Measurements from ENCODE around the gene PDXK.

The PDXK gene

DNA sequence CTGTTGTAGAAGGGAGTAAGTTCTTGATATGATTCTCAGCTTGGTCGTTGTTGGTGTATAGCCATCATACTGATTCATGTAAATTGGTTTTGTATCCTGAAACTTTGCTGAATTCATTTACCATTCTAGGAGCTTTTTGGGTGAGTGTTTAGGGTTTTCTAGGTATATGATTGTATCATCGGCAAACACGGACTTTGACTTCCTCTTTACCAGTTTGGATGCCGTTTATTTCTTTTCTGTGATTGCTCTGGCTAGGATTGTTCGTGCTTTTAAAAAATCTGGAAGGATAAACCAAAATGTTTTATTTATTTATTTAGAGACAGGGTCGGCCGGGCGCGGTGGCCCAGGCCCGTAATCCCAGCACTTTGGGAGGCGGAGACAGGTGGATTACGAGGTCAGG is 39.0 kb upstream of the PDXK start:
- TF ChIP-seq YY1 (IDR thresholded peaks at IDR 0.05; ENCODE audit: low read depth) (no peak), EP300 (IDR thresholded peaks at IDR 0.05; ENCODE audit: borderline replicate concordance) (no peak), TAF1 (IDR thresholded peaks at IDR 0.05; ENCODE audit: low read depth) (no peak), RAD21 (IDR thresholded peaks at IDR 0.05; ENCODE audit: low read depth) (no peak), NFIC (IDR thresholded peaks at IDR 0.05) (no peak), EGR1 (IDR thresholded peaks at IDR 0.05) (no peak), FOXM1 (IDR thresholded peaks at IDR 0.05; ENCODE audit: borderline replicate concordance, low read depth) (no peak), CREB1 (IDR thresholded peaks at IDR 0.05; ENCODE audit: low read depth) (no peak), TEAD4 (IDR thresholded peaks at IDR 0.05) (no peak), TCF12 (IDR thresholded peaks at IDR 0.05; ENCODE audit: low read depth) (no peak)
- TF ChIP-seq, protein P1, sequence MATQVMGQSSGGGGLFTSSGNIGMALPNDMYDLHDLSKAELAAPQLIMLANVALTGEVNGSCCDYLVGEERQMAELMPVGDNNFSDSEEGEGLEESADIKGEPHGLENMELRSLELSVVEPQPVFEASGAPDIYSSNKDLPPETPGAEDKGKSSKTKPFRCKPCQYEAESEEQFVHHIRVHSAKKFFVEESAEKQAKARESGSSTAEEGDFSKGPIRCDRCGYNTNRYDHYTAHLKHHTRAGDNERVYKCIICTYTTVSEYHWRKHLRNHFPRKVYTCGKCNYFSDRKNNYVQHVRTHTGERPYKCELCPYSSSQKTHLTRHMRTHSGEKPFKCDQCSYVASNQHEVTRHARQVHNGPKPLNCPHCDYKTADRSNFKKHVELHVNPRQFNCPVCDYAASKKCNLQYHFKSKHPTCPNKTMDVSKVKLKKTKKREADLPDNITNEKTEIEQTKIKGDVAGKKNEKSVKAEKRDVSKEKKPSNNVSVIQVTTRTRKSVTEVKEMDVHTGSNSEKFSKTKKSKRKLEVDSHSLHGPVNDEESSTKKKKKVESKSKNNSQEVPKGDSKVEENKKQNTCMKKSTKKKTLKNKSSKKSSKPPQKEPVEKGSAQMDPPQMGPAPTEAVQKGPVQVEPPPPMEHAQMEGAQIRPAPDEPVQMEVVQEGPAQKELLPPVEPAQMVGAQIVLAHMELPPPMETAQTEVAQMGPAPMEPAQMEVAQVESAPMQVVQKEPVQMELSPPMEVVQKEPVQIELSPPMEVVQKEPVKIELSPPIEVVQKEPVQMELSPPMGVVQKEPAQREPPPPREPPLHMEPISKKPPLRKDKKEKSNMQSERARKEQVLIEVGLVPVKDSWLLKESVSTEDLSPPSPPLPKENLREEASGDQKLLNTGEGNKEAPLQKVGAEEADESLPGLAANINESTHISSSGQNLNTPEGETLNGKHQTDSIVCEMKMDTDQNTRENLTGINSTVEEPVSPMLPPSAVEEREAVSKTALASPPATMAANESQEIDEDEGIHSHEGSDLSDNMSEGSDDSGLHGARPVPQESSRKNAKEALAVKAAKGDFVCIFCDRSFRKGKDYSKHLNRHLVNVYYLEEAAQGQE (IDR thresholded peaks at IDR 0.05; ENCODE audit: low read depth), result no peak
- TF ChIP-seq, protein P2, sequence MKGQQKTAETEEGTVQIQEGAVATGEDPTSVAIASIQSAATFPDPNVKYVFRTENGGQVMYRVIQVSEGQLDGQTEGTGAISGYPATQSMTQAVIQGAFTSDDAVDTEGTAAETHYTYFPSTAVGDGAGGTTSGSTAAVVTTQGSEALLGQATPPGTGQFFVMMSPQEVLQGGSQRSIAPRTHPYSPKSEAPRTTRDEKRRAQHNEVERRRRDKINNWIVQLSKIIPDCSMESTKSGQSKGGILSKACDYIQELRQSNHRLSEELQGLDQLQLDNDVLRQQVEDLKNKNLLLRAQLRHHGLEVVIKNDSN (IDR thresholded peaks at IDR 0.05), result no peak

DNA sequence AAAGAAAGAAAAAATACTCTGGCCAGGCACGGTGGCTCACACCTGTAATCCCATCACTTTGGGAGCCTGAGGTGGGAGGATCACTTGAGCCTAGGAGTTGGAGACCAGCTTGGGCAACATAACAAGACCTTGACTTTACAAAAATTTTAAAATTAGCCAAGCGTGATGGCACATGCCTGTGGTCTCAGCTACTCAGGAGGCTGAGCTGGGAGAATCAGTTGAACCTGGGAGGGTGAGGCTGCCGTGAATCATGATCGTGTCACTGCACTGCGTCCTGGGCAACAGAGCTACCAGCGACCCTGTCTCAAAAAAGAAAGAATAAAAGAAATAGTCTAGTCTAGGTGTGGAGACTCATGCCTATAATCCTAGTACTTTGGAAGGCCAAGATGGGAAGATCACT is 37.3 kb upstream of the PDXK start:
- TF ChIP-seq CEBPB (IDR thresholded peaks at IDR 0.05) (no peak), TEAD4 (IDR thresholded peaks at IDR 0.05) (no peak), NFIC (IDR thresholded peaks at IDR 0.05) (no peak), ZBTB7A (IDR thresholded peaks at IDR 0.05; ENCODE audit: low read depth) (no peak), TCF12 (IDR thresholded peaks at IDR 0.05; ENCODE audit: low read depth) (no peak), CREB1 (IDR thresholded peaks at IDR 0.05; ENCODE audit: low read depth) (no peak), EGR1 (IDR thresholded peaks at IDR 0.05) (no peak), FOXM1 (IDR thresholded peaks at IDR 0.05; ENCODE audit: borderline replicate concordance, low read depth) (no peak), EP300 (IDR thresholded peaks at IDR 0.05; ENCODE audit: borderline replicate concordance) (no peak), TAF1 (IDR thresholded peaks at IDR 0.05; ENCODE audit: low read depth) (no peak), YY1 (IDR thresholded peaks at IDR 0.05; ENCODE audit: low read depth) (no peak), RAD21 (IDR thresholded peaks at IDR 0.05; ENCODE audit: low read depth) (no peak)
- TF ChIP-seq, protein P1 (IDR thresholded peaks at IDR 0.05; ENCODE audit: low read depth), result no peak
- TF ChIP-seq, protein P2 (IDR thresholded peaks at IDR 0.05), result no peak
- TF ChIP-seq, protein P3, sequence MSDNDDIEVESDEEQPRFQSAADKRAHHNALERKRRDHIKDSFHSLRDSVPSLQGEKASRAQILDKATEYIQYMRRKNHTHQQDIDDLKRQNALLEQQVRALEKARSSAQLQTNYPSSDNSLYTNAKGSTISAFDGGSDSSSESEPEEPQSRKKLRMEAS (IDR thresholded peaks at IDR 0.05), result no peak

DNA sequence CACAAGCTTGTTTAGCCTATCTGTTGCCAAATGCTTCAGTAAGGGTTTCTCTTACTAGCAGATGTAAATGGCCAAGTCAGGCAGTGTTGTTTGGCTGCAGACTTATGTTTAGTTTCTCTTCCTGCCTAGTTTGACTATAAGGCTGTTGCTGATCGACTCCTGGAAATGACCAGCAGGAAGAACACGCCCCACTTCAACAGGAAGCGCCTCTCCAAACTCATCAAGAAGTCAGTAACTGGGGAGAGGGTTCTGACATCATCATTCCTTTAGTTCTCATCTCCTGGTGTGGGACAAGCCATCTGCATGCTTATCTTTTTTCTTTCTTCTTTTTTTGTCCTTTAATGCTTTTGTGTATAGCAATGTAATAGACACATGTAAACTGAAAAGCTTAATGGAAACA is 34.5 kb upstream of the PDXK start:
- TF ChIP-seq FOXM1 (IDR thresholded peaks at IDR 0.05; ENCODE audit: borderline replicate concordance, low read depth) (no peak), YY1 (IDR thresholded peaks at IDR 0.05; ENCODE audit: low read depth) (no peak), RAD21 (IDR thresholded peaks at IDR 0.05; ENCODE audit: low read depth) (no peak), NFIC (IDR thresholded peaks at IDR 0.05) (no peak), ZBTB7A (IDR thresholded peaks at IDR 0.05; ENCODE audit: low read depth) (no peak), TAF1 (IDR thresholded peaks at IDR 0.05; ENCODE audit: low read depth) (no peak), TEAD4 (IDR thresholded peaks at IDR 0.05) (no peak), TCF12 (IDR thresholded peaks at IDR 0.05; ENCODE audit: low read depth) (no peak), EGR1 (IDR thresholded peaks at IDR 0.05) (no peak), CEBPB (IDR thresholded peaks at IDR 0.05) (no peak), EP300 (IDR thresholded peaks at IDR 0.05; ENCODE audit: borderline replicate concordance) (no peak), CREB1 (IDR thresholded peaks at IDR 0.05; ENCODE audit: low read depth) (no peak)
- TF ChIP-seq, protein P1 (IDR thresholded peaks at IDR 0.05; ENCODE audit: low read depth), result no peak
- TF ChIP-seq, protein P2 (IDR thresholded peaks at IDR 0.05), result no peak
- TF ChIP-seq, protein P3 (IDR thresholded peaks at IDR 0.05), result no peak

Measured in Ishikawa (cell line).